HepG2 (cell line): Measurements from ENCODE around the gene DDR2.

Experiments
- POLR2A ChIP-seq, 2 experiments: IDR thresholded peaks; 2 replicates each; pipeline ENCODE4 v1.6.1; 2011; ENCODE audit warnings: low read depth in 2 of 2, low read length in 2 of 2, mild to moderate bottlenecking in 1 of 2, moderate library complexity in 1 of 2; ENCODE audit not compliant: insufficient read depth in 1 of 2
- TF ChIP-seq, protein P1 (sequence below): sonication (generic); formaldehyde crosslinking; IDR thresholded peaks from 2 replicates; pipeline ENCODE4 v1.5.0; 2020; ENCODE audit warnings: mild to moderate bottlenecking, missing genetic modification reagents, moderate library complexity

DNA sequence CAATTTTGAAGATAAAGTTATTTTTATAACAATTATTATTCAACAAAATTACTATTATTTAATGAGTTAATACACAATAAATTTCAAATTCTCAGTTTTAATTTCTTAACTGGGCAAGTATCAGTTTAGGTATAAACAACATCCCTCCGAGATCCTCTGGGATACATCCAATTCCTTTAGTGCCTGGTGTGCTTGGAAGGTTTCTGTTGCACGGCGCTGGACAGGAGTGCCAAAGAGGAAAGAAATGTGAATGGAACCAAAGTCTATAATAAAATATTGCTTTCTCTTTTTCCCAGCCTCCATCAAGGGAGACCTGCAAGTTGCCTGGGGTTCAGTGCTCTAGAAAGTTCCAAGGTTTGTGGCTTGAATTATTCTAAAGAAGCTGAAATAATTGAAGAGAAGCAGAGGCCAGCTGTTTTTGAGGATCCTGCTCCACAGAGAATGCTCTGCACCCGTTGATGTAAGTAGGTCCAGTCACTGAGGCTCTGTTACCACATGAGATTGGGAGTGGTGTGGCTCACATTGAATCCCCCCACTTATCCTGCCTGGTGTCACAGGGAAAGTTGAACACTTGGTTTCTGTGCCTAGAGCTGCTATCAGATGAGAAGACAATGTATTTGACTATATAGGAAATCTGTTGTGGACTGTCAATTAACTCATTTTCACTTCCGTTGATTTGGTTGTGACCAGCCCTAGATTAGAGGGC lies 22.8 kb downstream of the DDR2 start:
- TF ChIP-seq, protein P1, sequence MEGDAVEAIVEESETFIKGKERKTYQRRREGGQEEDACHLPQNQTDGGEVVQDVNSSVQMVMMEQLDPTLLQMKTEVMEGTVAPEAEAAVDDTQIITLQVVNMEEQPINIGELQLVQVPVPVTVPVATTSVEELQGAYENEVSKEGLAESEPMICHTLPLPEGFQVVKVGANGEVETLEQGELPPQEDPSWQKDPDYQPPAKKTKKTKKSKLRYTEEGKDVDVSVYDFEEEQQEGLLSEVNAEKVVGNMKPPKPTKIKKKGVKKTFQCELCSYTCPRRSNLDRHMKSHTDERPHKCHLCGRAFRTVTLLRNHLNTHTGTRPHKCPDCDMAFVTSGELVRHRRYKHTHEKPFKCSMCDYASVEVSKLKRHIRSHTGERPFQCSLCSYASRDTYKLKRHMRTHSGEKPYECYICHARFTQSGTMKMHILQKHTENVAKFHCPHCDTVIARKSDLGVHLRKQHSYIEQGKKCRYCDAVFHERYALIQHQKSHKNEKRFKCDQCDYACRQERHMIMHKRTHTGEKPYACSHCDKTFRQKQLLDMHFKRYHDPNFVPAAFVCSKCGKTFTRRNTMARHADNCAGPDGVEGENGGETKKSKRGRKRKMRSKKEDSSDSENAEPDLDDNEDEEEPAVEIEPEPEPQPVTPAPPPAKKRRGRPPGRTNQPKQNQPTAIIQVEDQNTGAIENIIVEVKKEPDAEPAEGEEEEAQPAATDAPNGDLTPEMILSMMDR (CRISPR knock-in tag) = no peak
- no peak for TF ChIP-seq POLR2A (IDR thresholded peaks at IDR 0.05; ENCODE audit: insufficient read depth in 1 of 2, low read depth in 2 of 2, low read length in 2 of 2)
